HG02884 (cell line): ENCODE measurements around the gene SH3BP2.

ENCODE experiments used
- ATAC-seq: cut with Tn5 transposase; IDR thresholded peaks from one replicate; pipeline ENCODE4 v1.9.1; 2021; ENCODE audit warnings: mild to moderate bottlenecking, moderate library complexity; ENCODE audit not compliant: unreplicated experiment

Gene SH3BP2

GRCh38 chr4:2816401-2816954 lies 23.6 kb downstream of the SH3BP2 start:
- ATAC-seq = no peak

GRCh38 chr4:2817137-2817536 lies 24.3 kb downstream of the SH3BP2 start:
- ATAC-seq = no peak

- ATAC-seq = no peak
These were observed 24.9 kb downstream of the SH3BP2 start for GRCh38 chr4:2817701-2818350.

GRCh38 chr4:2818351-2818939 lies 25.6 kb downstream of the SH3BP2 start:
- no peak for ATAC-seq

GRCh38 chr4:2819244-2820215 lies 26.6 kb downstream of the SH3BP2 start:
- no peak for ATAC-seq

GRCh38 chr4:2820216-2820982 lies 27.5 kb downstream of the SH3BP2 start:
- ATAC-seq = no peak

- ATAC-seq = no peak
These were observed 29.8 kb downstream of the SH3BP2 start for GRCh38 chr4:2822461-2823300.

- no peak for ATAC-seq
These were observed 30.4 kb downstream of the SH3BP2 start for GRCh38 chr4:2823301-2823670.

GRCh38 chr4:2823671-2824328 lies 30.9 kb downstream of the SH3BP2 start:
- no peak for ATAC-seq

GRCh38 chr4:2824329-2824835 lies 31.5 kb downstream of the SH3BP2 start:
- ATAC-seq = no peak

GRCh38 chr4:2824836-2825381 lies 32.0 kb downstream of the SH3BP2 start:
- no peak for ATAC-seq

- ATAC-seq = no peak
These were observed 32.9 kb downstream of the SH3BP2 start for GRCh38 chr4:2825740-2826139.

- ATAC-seq = no peak
These were observed 34.4 kb downstream of the SH3BP2 start for GRCh38 chr4:2827071-2827873.

GRCh38 chr4:2827874-2828751 lies 35.2 kb downstream of the SH3BP2 start:
- ATAC-seq = no peak

GRCh38 chr4:2828758-2829181 lies 35.9 kb downstream of the SH3BP2 start:
- ATAC-seq = no peak

GRCh38 chr4:2829321-2829932 lies 36.5 kb downstream of the SH3BP2 start:
- no peak for ATAC-seq
